ENCODE results near the gene CDH4. TPM values are rescaled to one million over a fixed set of nuclear protein-coding genes. Genes with fewer than 3 reads are reported as not detected.
A peak's percentile ranks its signal among the peaks of the same experiment; 100 is the strongest.
"Not testable (repeated sequence)": the region's sequence is repeated elsewhere in the genome, so short reads cannot be mapped to it uniquely, and the experiment has no call there.

The CDH4 gene
- polyA plus RNA-seq, 1 experiment, result 1.5 TPM

- no peak for DNase-seq (ENCODE audit: low read depth)
- ChIA-PET POLR2A (no interaction called here), CTCF (interaction anchor here (0.6 kb wide), 1 partner anchor 400 kb away, joined by 3 read pairs; no protein-coding TSS in a partner anchor)
- TF ChIP-seq, protein P1, sequence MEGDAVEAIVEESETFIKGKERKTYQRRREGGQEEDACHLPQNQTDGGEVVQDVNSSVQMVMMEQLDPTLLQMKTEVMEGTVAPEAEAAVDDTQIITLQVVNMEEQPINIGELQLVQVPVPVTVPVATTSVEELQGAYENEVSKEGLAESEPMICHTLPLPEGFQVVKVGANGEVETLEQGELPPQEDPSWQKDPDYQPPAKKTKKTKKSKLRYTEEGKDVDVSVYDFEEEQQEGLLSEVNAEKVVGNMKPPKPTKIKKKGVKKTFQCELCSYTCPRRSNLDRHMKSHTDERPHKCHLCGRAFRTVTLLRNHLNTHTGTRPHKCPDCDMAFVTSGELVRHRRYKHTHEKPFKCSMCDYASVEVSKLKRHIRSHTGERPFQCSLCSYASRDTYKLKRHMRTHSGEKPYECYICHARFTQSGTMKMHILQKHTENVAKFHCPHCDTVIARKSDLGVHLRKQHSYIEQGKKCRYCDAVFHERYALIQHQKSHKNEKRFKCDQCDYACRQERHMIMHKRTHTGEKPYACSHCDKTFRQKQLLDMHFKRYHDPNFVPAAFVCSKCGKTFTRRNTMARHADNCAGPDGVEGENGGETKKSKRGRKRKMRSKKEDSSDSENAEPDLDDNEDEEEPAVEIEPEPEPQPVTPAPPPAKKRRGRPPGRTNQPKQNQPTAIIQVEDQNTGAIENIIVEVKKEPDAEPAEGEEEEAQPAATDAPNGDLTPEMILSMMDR (IDR thresholded peaks at IDR 0.05; ENCODE audit: insufficient read depth, low read depth, low read length), result peak; percentile 76
- Histone ChIP-seq H3K4me3 (ENCODE audit: low read depth, low read length) (no peak overlapping the region), H3K36me3 (ENCODE audit: control insufficient read depth, insufficient read depth, low read length) (peaks cover 10% of the 10 kb centered on the region), H3K27me3 (ENCODE audit: control insufficient read depth, insufficient read depth, low read length) (no peaks in the 10 kb centered on the region)
Measured at GRCh38 chr20:61980647-61981583, 728.9 kb downstream of the CDH4 start.

DNA sequence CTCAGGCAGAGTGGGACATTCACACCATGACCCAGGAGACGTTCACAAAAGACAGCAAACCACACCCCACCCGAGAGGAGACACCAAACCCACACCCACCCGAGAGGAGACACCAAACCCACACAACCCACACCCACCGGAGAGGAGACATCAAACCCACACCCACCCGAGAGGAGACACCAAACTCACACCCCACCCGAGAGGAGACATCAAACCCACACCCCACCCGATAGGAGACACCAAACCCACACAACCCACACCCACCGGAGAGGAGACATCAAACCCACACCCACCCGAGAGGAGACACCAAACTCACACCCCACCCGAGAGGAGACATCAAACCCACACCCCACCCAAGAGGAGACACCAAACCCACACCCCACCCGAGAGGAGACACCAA, 729.6 kb downstream of the CDH4 start:
- DNase-seq (ENCODE audit: low read depth); H3K36me3 ChIP-seq (ENCODE audit: control insufficient read depth, insufficient read depth, low read length); H3K27me3 ChIP-seq (ENCODE audit: control insufficient read depth, insufficient read depth, low read length); POLR2A ChIA-PET; CTCF ChIA-PET; H3K4me3 ChIP-seq (ENCODE audit: low read depth, low read length): not testable (repeated sequence)

- Histone ChIP-seq H3K27me3 (ENCODE audit: control insufficient read depth, insufficient read depth, low read length) (no peaks in the 10 kb centered on the region), H3K4me3 (ENCODE audit: low read depth, low read length) (no peak overlapping the region), H3K36me3 (ENCODE audit: control insufficient read depth, insufficient read depth, low read length) (peaks cover 5% of the 10 kb centered on the region)
- ChIA-PET CTCF (no interaction called here), POLR2A (no interaction called here)
- no peak for DNase-seq (ENCODE audit: low read depth)
- TF ChIP-seq, protein P1 (IDR thresholded peaks at IDR 0.05; ENCODE audit: insufficient read depth, low read depth, low read length), result no peak
Measured at GRCh38 chr20:61982191-61982950, 730.3 kb downstream of the CDH4 start.

- POLR2A ChIA-PET, result no interaction called here
- Histone ChIP-seq H3K27me3 (ENCODE audit: control insufficient read depth, insufficient read depth, low read length) (no peaks in the 10 kb centered on the region), H3K4me3 (ENCODE audit: low read depth, low read length) (no peak overlapping the region), H3K36me3 (ENCODE audit: control insufficient read depth, insufficient read depth, low read length) (peaks cover 5% of the 10 kb centered on the region)
- CTCF ChIA-PET, result no interaction called here
- TF ChIP-seq, protein P1 (IDR thresholded peaks at IDR 0.05; ENCODE audit: insufficient read depth, low read depth, low read length), result no peak
- no peak for DNase-seq (ENCODE audit: low read depth)
Measured at GRCh38 chr20:61982951-61983315, 730.9 kb downstream of the CDH4 start.

- Histone ChIP-seq H3K27me3 (ENCODE audit: control insufficient read depth, insufficient read depth, low read length) (no peaks in the 10 kb centered on the region), H3K36me3 (ENCODE audit: control insufficient read depth, insufficient read depth, low read length) (peaks cover 5% of the 10 kb centered on the region), H3K4me3 (ENCODE audit: low read depth, low read length) (no peak overlapping the region)
- ChIA-PET CTCF (no interaction called here), POLR2A (no interaction called here)
- no peak for DNase-seq (ENCODE audit: low read depth)
- TF ChIP-seq, protein P1 (IDR thresholded peaks at IDR 0.05; ENCODE audit: insufficient read depth, low read depth, low read length), result no peak
Measured at GRCh38 chr20:61983965-61984364, 731.9 kb downstream of the CDH4 start.

DNA sequence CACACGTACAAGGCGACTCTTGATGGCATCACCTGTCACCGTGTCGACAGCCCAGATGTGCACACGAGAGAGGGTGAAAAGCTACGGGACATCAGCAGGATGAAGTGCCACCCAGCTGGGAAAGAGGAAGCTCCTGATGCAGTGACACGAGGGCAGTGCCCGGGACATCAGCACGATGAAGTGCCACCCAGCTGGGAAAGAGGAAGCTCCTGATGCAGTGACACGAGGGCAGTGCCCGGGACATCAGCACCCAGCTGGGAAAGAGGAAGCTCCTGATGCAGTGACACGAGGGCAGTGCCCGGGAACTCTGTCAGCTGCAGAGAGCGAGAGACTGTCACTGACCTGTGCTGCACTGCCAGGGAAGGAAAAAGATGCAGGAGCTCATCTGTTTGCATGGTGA, 732.4 kb downstream of the CDH4 start:
- H3K4me3 ChIP-seq (ENCODE audit: low read depth, low read length); DNase-seq (ENCODE audit: low read depth); POLR2A ChIA-PET; H3K27me3 ChIP-seq (ENCODE audit: control insufficient read depth, insufficient read depth, low read length); H3K36me3 ChIP-seq (ENCODE audit: control insufficient read depth, insufficient read depth, low read length): not testable (repeated sequence)
- CTCF ChIA-PET, result interaction anchor here (1.3 kb wide), 1 partner anchor 12 kb away, joined by 3 read pairs; no protein-coding TSS in a partner anchor

Data from BJ (cell line).